ENCODE measurements around the gene SYTL5.

Gene SYTL5

DNA sequence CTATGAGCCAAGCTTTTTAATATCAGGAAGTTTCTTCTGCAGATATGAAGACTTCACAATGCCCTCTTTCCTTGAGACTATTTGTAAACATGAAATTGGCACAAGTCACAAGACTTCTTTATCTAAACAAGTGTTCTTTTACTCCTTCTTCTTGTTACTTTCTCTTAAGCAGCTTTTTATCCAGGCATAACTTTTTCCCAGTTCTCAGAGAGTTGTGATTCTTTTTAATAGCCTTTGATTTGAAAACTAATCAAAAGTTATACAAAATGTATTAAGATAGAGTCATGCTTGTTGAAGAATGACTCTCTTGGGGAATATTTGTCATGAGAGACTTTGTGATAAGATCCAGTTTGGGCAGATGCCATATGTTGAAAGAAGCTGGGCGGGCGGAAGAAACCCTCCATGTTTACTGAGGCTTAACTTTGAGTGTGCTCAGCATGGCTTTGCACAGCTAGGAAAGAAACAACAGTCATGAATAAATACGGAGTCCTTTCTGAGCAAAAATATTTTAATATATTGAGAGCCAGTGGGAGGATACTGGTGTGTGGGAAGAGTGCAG is 39.3 kb downstream of the SYTL5 start:
- Histone ChIP-seq H3K9ac (ENCODE audit: low read depth, low read length, poor library complexity, severe bottlenecking) (no peak overlapping the region), H4K20me1 (ENCODE audit: insufficient read depth, low read length, poor library complexity, severe bottlenecking) (no peaks in the 10 kb centered on the region), H3K9me3 (ENCODE audit: insufficient read depth, low read depth, low read length) (no peaks in the 10 kb centered on the region), H3K4me2 (ENCODE audit: low read depth, low read length, poor library complexity, severe bottlenecking) (no peak overlapping the region), H2AFZ (ENCODE audit: low read length) (no peak overlapping the region), H3K36me3 (ENCODE audit: insufficient read depth, low read length) (no peaks in the 10 kb centered on the region), H3K27me3 (ENCODE audit: insufficient read depth, low read length, poor library complexity, severe bottlenecking) (no peaks in the 10 kb centered on the region), H3K79me2 (ENCODE audit: insufficient read depth, low read length) (no peaks in the 10 kb centered on the region), H3F3A (ENCODE audit: low read depth) (no peaks in the 10 kb centered on the region), H3K9me2 (replicated peaks; ENCODE audit: low read depth, low read length) (no peaks in the 10 kb centered on the region), H3K4me3 (ENCODE audit: low read length, poor library complexity, severe bottlenecking) (no peak overlapping the region), H3K4me1 (ENCODE audit: insufficient read depth, low read length, poor library complexity, severe bottlenecking) (no peaks in the 10 kb centered on the region)
- TF ChIP-seq, protein P1, sequence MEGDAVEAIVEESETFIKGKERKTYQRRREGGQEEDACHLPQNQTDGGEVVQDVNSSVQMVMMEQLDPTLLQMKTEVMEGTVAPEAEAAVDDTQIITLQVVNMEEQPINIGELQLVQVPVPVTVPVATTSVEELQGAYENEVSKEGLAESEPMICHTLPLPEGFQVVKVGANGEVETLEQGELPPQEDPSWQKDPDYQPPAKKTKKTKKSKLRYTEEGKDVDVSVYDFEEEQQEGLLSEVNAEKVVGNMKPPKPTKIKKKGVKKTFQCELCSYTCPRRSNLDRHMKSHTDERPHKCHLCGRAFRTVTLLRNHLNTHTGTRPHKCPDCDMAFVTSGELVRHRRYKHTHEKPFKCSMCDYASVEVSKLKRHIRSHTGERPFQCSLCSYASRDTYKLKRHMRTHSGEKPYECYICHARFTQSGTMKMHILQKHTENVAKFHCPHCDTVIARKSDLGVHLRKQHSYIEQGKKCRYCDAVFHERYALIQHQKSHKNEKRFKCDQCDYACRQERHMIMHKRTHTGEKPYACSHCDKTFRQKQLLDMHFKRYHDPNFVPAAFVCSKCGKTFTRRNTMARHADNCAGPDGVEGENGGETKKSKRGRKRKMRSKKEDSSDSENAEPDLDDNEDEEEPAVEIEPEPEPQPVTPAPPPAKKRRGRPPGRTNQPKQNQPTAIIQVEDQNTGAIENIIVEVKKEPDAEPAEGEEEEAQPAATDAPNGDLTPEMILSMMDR (conservative IDR thresholded peaks at IDR 0.05; ENCODE audit: low read length) = no peak
- TF ChIP-seq EZH2phosphoT487 (IDR thresholded peaks at IDR 0.05; ENCODE audit: borderline replicate concordance) = no peak

DNA sequence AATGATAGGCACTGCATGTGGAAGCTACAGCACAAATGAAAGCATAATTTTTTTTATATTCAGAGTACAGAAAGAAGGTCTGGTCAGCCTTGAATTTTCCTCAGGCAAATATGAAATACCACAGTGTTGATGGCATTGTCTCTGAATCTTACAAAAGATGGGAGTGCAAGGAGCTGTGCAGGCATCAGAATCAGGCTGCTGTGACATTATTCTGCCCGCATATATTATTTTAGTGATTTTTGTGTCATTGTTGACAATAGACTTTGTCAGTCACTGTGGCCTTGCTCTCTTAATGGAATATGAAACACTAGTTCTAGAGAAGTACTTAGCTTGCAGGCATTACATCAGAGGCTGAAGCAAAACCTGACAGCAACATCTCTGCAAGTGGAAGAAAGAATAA is 42.5 kb downstream of the SYTL5 start:
- Histone ChIP-seq H3K4me3 (ENCODE audit: low read length, poor library complexity, severe bottlenecking) (no peak overlapping the region), H3K9me3 (ENCODE audit: insufficient read depth, low read depth, low read length) (no peaks in the 10 kb centered on the region), H3K4me1 (ENCODE audit: insufficient read depth, low read length, poor library complexity, severe bottlenecking) (no peaks in the 10 kb centered on the region), H3K9me2 (replicated peaks; ENCODE audit: low read depth, low read length) (no peaks in the 10 kb centered on the region), H2AFZ (ENCODE audit: low read length) (no peak overlapping the region), H3K79me2 (ENCODE audit: insufficient read depth, low read length) (no peaks in the 10 kb centered on the region), H4K20me1 (ENCODE audit: insufficient read depth, low read length, poor library complexity, severe bottlenecking) (no peaks in the 10 kb centered on the region), H3K4me2 (ENCODE audit: low read depth, low read length, poor library complexity, severe bottlenecking) (no peak overlapping the region), H3K27me3 (ENCODE audit: insufficient read depth, low read length, poor library complexity, severe bottlenecking) (no peaks in the 10 kb centered on the region), H3F3A (ENCODE audit: low read depth) (no peaks in the 10 kb centered on the region), H3K9ac (ENCODE audit: low read depth, low read length, poor library complexity, severe bottlenecking) (no peak overlapping the region), H3K36me3 (ENCODE audit: insufficient read depth, low read length) (no peaks in the 10 kb centered on the region)
- no peak for TF ChIP-seq EZH2phosphoT487 (IDR thresholded peaks at IDR 0.05; ENCODE audit: borderline replicate concordance)
- TF ChIP-seq, protein P1 (conservative IDR thresholded peaks at IDR 0.05; ENCODE audit: low read length) = no peak

DNA sequence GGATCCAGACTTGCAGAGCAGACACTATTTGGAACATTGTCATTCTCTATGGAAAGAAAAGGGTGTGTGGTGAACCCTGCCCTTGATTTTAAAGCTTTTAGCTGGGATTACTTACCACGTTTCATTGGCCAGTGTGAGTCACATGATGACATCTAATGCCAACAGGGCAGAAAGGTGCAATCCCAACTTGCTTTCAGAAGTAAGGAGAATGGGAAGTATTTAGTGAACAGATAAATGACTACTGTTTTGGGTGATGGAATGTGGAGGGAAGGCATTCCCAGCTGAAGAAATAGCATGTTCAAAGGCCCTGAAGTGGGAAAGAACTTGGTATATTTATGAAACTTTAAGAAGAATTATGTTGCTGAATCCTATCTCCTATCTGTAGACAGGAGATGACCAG is 44.5 kb downstream of the SYTL5 start:
- H3K4me3 ChIP-seq (ENCODE audit: low read length, poor library complexity, severe bottlenecking) = no peak overlapping the region
- no peaks in the 10 kb centered on the region for H3K4me1 ChIP-seq (ENCODE audit: insufficient read depth, low read length, poor library complexity, severe bottlenecking)
- H3K9me2 ChIP-seq (replicated peaks; ENCODE audit: low read depth, low read length) = no peaks in the 10 kb centered on the region
- no peak overlapping the region for H3K4me2 ChIP-seq (ENCODE audit: low read depth, low read length, poor library complexity, severe bottlenecking)
- no peaks in the 10 kb centered on the region for H3K79me2 ChIP-seq (ENCODE audit: insufficient read depth, low read length)
- H3K27me3 ChIP-seq (ENCODE audit: insufficient read depth, low read length, poor library complexity, severe bottlenecking) = no peaks in the 10 kb centered on the region
- H3K36me3 ChIP-seq (ENCODE audit: insufficient read depth, low read length) = no peaks in the 10 kb centered on the region
- H3F3A ChIP-seq (ENCODE audit: low read depth) = no peaks in the 10 kb centered on the region
- H3K9me3 ChIP-seq (ENCODE audit: insufficient read depth, low read depth, low read length) = no peaks in the 10 kb centered on the region
- no peaks in the 10 kb centered on the region for H4K20me1 ChIP-seq (ENCODE audit: insufficient read depth, low read length, poor library complexity, severe bottlenecking)
- H3K9ac ChIP-seq (ENCODE audit: low read depth, low read length, poor library complexity, severe bottlenecking) = no peak overlapping the region
- no peak for TF ChIP-seq EZH2phosphoT487 (IDR thresholded peaks at IDR 0.05; ENCODE audit: borderline replicate concordance)
- TF ChIP-seq, protein P1 (conservative IDR thresholded peaks at IDR 0.05; ENCODE audit: low read length) = no peak
- no peak overlapping the region for H2AFZ ChIP-seq (ENCODE audit: low read length)

All from Loucy (cell line).